ENCODE results near the gene TEX14.

- TF ChIP-seq CTCF (IDR thresholded peaks at IDR 0.05; ENCODE audit: insufficient read depth, low read length): no peak
- TF ChIP-seq GABPA (IDR thresholded peaks at IDR 0.05; ENCODE audit: low read depth): no peak
- TF ChIP-seq POLR2AphosphoS5 (IDR thresholded peaks at IDR 0.05; ENCODE audit: low read depth): no peak
Observed at GRCh38 chr17:58516644-58517377, 175.0 kb downstream of the TEX14 start.
